GM13977 (cell line): Measurements from ENCODE around the gene SORBS2.

ENCODE experiments used
- DNase-seq: peaks from one replicate; pipeline ENCODE4 v3.0.0; 2012; ENCODE audit warnings: low spot score
- CTCF ChIP-seq: IDR thresholded peaks from 2 replicates; pipeline ENCODE4 v1.5.1; 2012; ENCODE audit warnings: mild to moderate bottlenecking, control low read depth; ENCODE audit not compliant: insufficient read depth; ENCODE audit errors: extremely low read depth, missing control alignments
- in situ Hi-C: fragments of 300-500 bp; cut with MboI; formaldehyde crosslinking; loops from one replicate; pipeline ENCODE4 v1.12.0; 2022; ENCODE audit warnings: low sequenced_read_pairs, low pct_unique_long_range_greater_than_20kb, mixed read lengths, inconsistent platforms; ENCODE audit not compliant: unreplicated experiment

Gene SORBS2

GRCh38 chr4:185626798-185627197, 185.2 kb downstream of the SORBS2 start:
- in situ Hi-C loops, result no loop called here
- no peak for TF ChIP-seq CTCF
- DNase-seq, result no peak

DNA sequence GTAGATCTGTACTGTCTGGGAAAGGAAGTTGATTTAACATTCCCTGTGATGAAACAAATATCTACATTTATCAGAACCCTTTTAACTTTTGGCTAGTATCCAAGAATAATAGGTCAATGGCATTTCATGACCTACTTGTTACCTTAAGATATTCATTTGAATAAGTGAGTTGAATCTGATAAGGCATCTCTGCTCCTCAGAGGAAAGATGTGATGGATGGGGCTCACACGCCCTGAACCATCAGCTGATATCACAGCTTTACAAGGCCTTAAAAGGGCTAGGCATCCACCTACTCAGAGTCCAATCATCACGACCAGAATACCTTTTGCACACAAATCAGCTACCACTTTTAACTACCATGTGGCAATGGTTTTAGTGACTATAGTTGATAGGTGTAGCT, 186.5 kb downstream of the SORBS2 start:
- in situ Hi-C loops, result no loop called here

DNA sequence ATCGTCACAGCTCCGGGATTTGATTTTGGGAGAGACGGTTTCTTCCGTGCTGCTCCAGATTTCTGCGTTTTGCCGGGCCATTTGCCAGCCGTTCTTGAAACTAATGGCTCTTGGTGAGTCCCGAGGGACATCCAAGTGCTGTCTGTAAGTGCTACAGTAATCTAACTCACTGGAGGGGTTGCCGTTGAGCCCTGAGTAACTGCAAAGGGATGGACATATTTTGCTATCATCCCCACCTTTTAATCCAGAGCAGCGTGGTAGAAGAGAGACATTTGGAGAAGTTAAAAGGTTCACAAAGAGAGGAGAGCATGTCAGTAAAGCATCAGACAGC, 187.8 kb downstream of the SORBS2 start:
- in situ Hi-C loops, result no loop called here
- no peak for DNase-seq

More for the DNA sequence above, 186.5 kb downstream of the SORBS2 start:
- no peak for DNase-seq
- TF ChIP-seq CTCF, result no peak

GRCh38 chr4:185623444-185624258, 188.3 kb downstream of the SORBS2 start:
- in situ Hi-C loops, result no loop called here
- no peak for TF ChIP-seq CTCF
- DNase-seq, result no peak

More for the DNA sequence above, 187.8 kb downstream of the SORBS2 start:
- no peak for TF ChIP-seq CTCF

- in situ Hi-C loops, result no loop called here
- TF ChIP-seq CTCF, result no peak
- DNase-seq, result no peak
Observed at GRCh38 chr4:185608185-185608584, 203.8 kb downstream of the SORBS2 start.

- TF ChIP-seq CTCF, result no peak
- in situ Hi-C loops, result no loop called here
- DNase-seq, result no peak
Observed at GRCh38 chr4:185602397-185602796, 209.6 kb downstream of the SORBS2 start.
